KOPT-K1 (cell line): Measurements from ENCODE around the gene MYL4.

Experiments used
- H3K27ac ChIP-seq: fragments of 200-600 bp; sonication (generic); 2 replicates; pipeline ENCODE4 v1.5.1; 2016; ENCODE audit warnings: antibody characterized with exemption, mild to moderate bottlenecking, low read depth, low read length; ENCODE audit not compliant: poor library complexity, severe bottlenecking
- H3K36me3 ChIP-seq: fragments of 200-600 bp; sonication (generic); 2 replicates; pipeline ENCODE4 v1.5.1; 2017; ENCODE audit warnings: antibody characterized with exemption, mild to moderate bottlenecking, low read length, moderate library complexity; ENCODE audit not compliant: insufficient read depth
- H3K9me3 ChIP-seq: fragments of 200-600 bp; sonication (generic); 2 replicates; pipeline ENCODE4 v1.5.1; 2017; ENCODE audit warnings: antibody characterized with exemption, low read length, mild to moderate bottlenecking; ENCODE audit not compliant: insufficient read depth, poor library complexity, severe bottlenecking

The MYL4 gene

GRCh38 chr17:47188271-47188875 lies 20.8 kb upstream of the MYL4 start:
- peaks cover 22% of the 10 kb centered on the region for H3K36me3 ChIP-seq
- H3K9me3 ChIP-seq: no peaks in the 10 kb centered on the region
- peak overlapping the region; percentile 98 for H3K27ac ChIP-seq

GRCh38 chr17:47188876-47189731 lies 20.0 kb upstream of the MYL4 start, which contains the start of gene CDC27:
TSS of gene CDC27 (minus strand) at chr17:47189295. CDS start at chr17:47189172, 123 bp downstream.
- H3K27ac ChIP-seq: peak within 1 kb of the TSS; percentile 98
- H3K36me3 ChIP-seq: peaks cover 14% of the 10 kb centered on the region
- no peaks in the 10 kb centered on the region for H3K9me3 ChIP-seq

GRCh38 chr17:47189732-47190237 lies 19.4 kb upstream of the MYL4 start:
- Histone ChIP-seq H3K36me3 (peaks cover 8% of the 10 kb centered on the region), H3K27ac (peak overlapping the region; percentile 98), H3K9me3 (no peaks in the 10 kb centered on the region)

GRCh38 chr17:47190243-47190642 lies 18.9 kb upstream of the MYL4 start:
- Histone ChIP-seq H3K9me3 (no peaks in the 10 kb centered on the region), H3K27ac (no peak overlapping the region), H3K36me3 (peaks cover 8% of the 10 kb centered on the region)

- Histone ChIP-seq H3K9me3 (no peaks in the 10 kb centered on the region), H3K36me3 (peaks cover 6% of the 10 kb centered on the region), H3K27ac (no peak overlapping the region)
Observed at GRCh38 chr17:47190770-47191169, 18.4 kb upstream of the MYL4 start.

- Histone ChIP-seq H3K27ac (no peak overlapping the region), H3K36me3 (no peaks in the 10 kb centered on the region), H3K9me3 (no peaks in the 10 kb centered on the region)
Observed at GRCh38 chr17:47192554-47192953, 16.6 kb upstream of the MYL4 start.

- Histone ChIP-seq H3K27ac (no peak overlapping the region), H3K9me3 (no peaks in the 10 kb centered on the region), H3K36me3 (no peaks in the 10 kb centered on the region)
Observed at GRCh38 chr17:47193931-47194511, 15.1 kb upstream of the MYL4 start.

- Histone ChIP-seq H3K9me3 (no peaks in the 10 kb centered on the region), H3K27ac (no peak overlapping the region), H3K36me3 (no peaks in the 10 kb centered on the region)
Observed at GRCh38 chr17:47197821-47198220, 11.3 kb upstream of the MYL4 start.

GRCh38 chr17:47199627-47200324 lies 9.4 kb upstream of the MYL4 start:
- H3K36me3 ChIP-seq: no peaks in the 10 kb centered on the region
- no peaks in the 10 kb centered on the region for H3K9me3 ChIP-seq
- peak overlapping the region; percentile 34 for H3K27ac ChIP-seq

GRCh38 chr17:47200325-47200664 lies 8.9 kb upstream of the MYL4 start:
- Histone ChIP-seq H3K27ac (peak overlapping the region; percentile 34), H3K9me3 (no peaks in the 10 kb centered on the region), H3K36me3 (no peaks in the 10 kb centered on the region)

- H3K27ac ChIP-seq: no peak overlapping the region
- no peaks in the 10 kb centered on the region for H3K9me3 ChIP-seq
- no peaks in the 10 kb centered on the region for H3K36me3 ChIP-seq
Observed at GRCh38 chr17:47201166-47201565, 8.0 kb upstream of the MYL4 start.

GRCh38 chr17:47203984-47204721 lies 5.0 kb upstream of the MYL4 start:
- Histone ChIP-seq H3K9me3 (no peaks in the 10 kb centered on the region), H3K36me3 (no peaks in the 10 kb centered on the region), H3K27ac (peak overlapping the region; percentile 78)

- Histone ChIP-seq H3K9me3 (no peaks in the 10 kb centered on the region), H3K36me3 (no peaks in the 10 kb centered on the region), H3K27ac (peak overlapping the region; percentile 78)
Observed at GRCh38 chr17:47204722-47205418, 4.3 kb upstream of the MYL4 start.

GRCh38 chr17:47205419-47205963 lies 3.7 kb upstream of the MYL4 start:
- Histone ChIP-seq H3K27ac (peak overlapping the region; percentile 78), H3K36me3 (no peaks in the 10 kb centered on the region)

More at GRCh38 chr17:47205419-47205963, 3.7 kb upstream of the MYL4 start:
- no peaks in the 10 kb centered on the region for H3K9me3 ChIP-seq
